CD4-positive, alpha-beta T cell treated with Interleukin-10 for 1 hour (primary cell): ENCODE data around the gene AIFM2.
A peak's percentile ranks its signal among the peaks of the same experiment; 100 is the strongest.
"Not testable (repeated sequence)": the region's sequence is repeated elsewhere in the genome, so short reads cannot be mapped to it uniquely, and the experiment has no call there.

Experiments used
- DNase-seq: peaks from one replicate; pipeline ENCODE4 v3.0.0-alpha.2; 2020

AIFM2 gene

GRCh38 chr10:70132098-70133029 lies at the start of gene AIFM2:
TSS of gene AIFM2 (minus strand) at chr10:70132825. CDS start at chr10:70124084, 8,741 bp downstream.
- peak; percentile 30 for DNase-seq

DNA sequence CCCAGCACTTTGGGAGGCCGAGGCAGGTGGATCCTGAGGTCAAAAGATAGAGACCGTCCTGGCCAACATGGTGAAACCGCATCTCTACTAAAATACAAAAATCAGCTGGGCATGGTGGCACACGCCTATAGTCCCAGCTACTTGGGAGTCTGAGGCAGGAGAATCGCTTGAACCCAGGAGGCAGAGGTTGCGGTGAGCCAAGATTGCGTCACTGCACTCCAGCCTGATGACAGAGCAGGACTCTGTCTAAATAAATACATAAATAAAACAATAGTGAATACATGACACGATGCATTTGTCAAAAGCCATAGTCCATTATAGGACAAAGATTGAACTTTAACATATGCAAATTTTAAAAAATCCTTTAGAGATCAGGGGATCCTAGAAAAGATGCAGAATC lies 46.6 kb upstream of the AIFM2 start:
- DNase-seq = not testable (repeated sequence)

GRCh38 chr10:70178139-70178725 lies 45.6 kb upstream of the AIFM2 start:
- DNase-seq = no peak

DNA sequence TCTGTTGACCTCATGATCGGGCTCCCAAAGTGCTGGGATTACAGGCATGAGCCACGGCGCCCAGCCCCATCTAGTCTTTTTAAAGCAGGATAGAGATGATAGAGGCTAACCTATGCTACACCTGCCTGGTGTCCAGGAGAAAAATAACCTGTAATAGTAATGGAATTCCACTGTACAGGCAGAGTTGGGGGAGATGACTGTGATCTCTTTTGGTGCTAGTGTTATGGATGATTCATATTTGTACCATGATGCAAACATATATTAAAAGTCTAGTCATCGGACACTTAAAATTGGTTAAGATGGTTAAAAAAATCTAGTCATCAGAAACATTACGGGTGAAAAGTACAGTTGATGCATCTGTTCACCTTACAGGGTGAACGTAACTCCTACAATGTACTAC lies 43.8 kb upstream of the AIFM2 start:
- no peak for DNase-seq

- no peak for DNase-seq
These were observed 42.9 kb upstream of the AIFM2 start for GRCh38 chr10:70175516-70175915.

DNA sequence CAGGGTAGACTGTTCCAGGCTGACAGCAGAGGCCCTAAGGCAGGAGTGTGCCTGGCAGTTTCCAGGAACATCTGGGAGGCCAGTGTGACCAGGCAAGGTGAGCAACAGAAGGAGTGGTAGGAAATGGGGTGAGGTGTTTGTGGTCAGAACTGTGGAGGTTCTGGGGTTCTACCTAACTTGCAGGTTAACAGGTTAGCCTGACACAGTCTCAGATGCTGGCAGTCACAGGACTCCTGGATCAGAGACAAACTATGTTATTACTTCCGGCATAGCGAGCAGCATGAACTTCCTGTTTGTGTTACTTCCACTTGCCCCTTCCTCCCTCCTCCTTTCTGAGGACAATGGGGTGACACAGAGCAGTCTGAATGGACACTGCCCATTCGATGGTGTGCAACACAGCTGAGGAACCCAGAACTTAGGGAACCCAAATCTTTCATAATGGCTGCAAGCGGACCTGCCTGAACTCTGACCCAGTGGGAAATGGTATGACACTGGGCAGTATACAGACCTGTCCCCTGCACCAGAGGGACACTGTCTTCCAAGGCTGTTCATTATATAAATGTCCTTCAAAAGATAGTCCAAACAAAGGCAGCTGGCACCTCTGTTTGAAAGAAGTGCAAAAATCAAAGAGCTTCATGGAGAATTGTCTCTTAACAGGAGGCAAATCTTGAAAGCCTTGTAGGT lies 41.6 kb upstream of the AIFM2 start:
- DNase-seq = peak; percentile 68

DNA sequence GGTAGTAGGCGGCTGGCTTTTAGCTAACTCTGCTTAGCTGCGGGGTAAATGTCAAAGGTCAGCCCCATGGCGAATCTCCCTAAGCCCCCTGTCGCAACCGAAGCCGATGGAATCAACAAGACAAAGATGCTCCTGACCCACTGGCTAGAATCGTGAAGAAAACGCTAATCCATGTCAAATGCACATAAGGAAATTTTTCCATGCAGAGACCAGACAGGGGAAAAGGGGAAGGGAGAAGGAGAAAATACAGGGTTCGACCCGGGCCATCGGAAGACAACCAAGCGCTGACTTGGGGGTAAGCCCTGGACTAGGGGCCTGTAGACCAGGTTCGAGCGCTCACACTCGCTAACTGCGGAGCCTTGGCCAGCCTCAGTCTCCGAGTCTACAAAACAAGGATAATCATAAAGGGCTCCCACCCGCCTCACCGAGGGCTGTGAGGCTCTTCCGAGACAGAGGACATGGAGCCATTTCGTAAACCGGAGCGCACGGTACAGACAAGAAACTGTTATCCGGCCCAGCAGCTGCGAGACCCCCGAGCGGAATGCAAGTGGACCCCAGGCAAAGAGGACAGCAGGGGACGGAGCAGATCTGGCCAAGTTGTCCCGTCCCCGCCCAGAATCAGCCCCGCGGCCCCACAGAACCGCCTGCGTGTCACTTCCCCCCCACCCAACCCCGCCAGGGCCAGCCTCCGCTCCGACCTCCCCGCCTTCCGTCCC lies 37.2 kb upstream of the AIFM2 start:
- no peak for DNase-seq

GRCh38 chr10:70169011-70169410 lies 36.4 kb upstream of the AIFM2 start:
- peak; percentile 57 for DNase-seq

- DNase-seq = no peak
These were observed 34.6 kb upstream of the AIFM2 start for GRCh38 chr10:70167246-70167645.

- DNase-seq = no peak
These were observed 33.8 kb upstream of the AIFM2 start for GRCh38 chr10:70166394-70166793.

DNA sequence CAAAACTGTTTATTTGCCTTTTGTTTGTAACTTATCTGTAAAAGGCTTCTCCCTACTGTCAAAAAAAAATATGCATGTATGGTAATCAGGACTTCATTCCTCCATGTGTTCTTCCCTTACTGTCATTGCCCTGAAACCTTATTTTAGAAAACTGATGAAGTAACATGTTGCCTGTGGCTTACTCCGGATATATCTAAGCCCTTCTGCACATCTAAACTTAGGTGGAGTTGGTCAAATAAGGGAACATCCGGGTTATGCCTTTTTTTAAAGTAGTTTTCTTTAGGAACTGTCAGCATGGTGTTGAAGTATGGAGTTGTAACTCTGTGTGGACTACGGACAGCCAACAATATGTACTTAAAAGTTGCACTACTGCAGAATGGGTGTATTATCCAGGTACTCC lies 31.5 kb upstream of the AIFM2 start:
- DNase-seq = peak; percentile 25

DNA sequence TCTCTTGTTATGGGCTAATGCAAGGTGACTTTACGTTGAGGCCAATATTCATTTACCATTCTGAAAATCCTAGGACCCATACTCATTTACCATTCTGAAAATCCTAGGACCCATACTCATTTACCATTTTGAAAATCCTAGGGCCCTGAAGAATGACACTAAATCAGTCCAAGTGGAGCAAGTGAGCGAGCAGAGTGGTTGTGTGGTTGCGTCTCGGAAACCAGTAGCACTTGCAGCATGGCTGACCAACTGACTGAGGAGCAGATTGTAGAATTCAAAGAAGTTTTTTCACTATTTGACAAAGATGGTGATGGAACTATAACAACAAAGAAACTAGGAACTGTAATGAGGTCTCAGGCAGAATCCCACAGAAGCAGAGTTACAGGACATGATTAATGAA lies 30.8 kb upstream of the AIFM2 start:
- DNase-seq = no peak

- DNase-seq = peak; percentile 73
These were observed 30.2 kb upstream of the AIFM2 start for GRCh38 chr10:70162892-70163201.

DNA sequence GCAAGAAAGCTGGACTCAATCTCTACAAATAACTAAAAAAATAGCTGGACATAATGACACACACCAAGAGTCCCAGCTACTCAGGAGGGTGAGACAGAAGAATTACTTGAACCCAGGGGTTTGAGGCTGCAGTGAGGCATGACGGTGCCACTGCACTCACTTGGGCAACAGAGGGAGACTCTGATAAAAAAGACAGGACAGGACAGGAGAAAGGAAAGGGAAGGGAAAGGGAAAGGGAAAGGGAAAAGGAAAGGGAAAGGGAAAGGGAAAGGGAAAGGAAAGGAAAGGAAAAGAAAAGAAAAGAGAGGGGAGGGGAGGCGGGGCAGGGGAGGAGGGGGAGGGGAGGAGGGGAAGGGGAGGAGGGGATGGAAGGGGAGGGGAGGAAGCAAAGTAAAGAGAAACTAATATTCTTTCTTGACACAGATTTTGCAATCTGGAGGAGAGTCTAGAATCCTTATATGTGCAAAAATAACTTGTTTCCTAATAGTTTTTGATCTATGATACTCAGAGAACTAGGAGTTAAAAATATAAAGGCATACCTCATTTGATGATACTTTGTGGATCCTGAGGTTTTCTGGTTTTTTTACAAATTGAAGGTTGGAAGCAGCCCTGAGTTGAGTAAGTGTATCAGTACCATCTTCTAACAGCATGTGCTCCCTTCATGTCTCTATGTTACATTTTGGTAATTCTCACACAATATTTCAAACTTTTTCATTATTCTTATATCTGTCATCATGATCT lies 29.7 kb upstream of the AIFM2 start:
- DNase-seq = peak; percentile 36

GRCh38 chr10:70160798-70161197 lies 28.2 kb upstream of the AIFM2 start:
- DNase-seq = no peak

- DNase-seq = not testable (repeated sequence)
These were observed 26.7 kb upstream of the AIFM2 start for GRCh38 chr10:70159366-70159765.

DNA sequence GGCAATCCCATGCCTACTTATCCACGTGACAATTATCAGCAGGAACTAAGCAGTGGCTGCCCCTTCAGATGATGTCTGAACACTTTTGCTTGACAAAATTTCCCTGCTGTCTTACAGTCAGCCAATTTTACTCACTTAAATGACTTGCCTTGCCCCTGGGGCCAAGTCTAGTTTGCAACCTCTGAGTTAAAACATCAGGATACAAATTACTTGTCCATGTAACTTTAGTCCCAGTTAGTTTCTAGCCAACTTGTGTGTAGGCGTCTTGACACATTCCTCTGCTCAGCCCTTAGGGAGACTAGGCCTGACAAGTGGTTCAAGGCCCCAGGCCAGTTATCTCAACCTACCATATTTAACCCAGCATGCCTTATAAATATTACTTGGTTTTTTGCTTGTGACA lies 25.5 kb upstream of the AIFM2 start:
- DNase-seq = no peak

GRCh38 chr10:70155255-70155838 lies 22.7 kb upstream of the AIFM2 start:
- DNase-seq = no peak

GRCh38 chr10:70148516-70148915 lies 15.9 kb upstream of the AIFM2 start:
- no peak for DNase-seq

- DNase-seq = no peak
These were observed 14.6 kb upstream of the AIFM2 start for GRCh38 chr10:70147259-70147625.

DNA sequence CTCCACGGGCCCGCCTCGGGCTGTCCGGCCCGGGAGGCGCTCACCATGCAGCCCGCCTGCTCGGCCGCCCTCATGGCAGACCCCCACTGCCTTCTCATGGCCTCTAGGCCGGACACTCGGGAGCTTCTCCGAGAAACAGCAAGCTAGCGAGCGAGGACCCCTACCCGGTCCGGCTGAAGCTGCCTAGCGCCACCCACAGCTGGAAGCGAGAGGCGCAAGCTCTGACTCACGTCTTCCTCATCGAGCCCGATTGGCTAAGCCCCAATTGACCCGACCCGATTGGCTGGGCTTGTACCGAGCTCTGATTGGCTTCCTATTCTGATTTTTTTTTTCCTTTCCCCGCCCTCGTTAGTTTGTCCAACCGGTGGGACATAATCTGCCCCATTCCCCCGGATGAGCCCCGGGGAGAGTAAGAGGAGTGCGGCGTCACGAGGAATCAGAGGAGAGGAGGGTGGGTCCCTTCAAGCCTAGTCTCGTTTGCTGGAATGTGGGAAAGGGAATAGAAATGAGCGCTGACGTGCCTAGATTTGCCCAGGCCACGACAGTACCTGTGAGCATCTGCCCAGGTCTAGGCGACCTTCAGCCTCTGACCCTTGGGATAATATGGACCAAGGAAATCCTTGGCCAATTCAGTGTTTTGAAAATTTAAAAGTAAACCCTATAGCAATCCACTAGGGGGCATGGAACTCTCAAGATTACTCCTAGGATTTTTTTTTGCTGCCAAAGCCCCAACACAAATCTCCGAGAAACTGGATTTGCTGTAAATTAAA lies 14.0 kb upstream of the AIFM2 start, which contains the start of gene TYSND1:
TYSND1 (minus strand) TSS at position 212 of the 770 bp plus-strand sequence; CDS start at position 98, 114 bp downstream.
- DNase-seq = peak; percentile 94
